Tibial nerve (tissue), 4 donors: Measurements from ENCODE around the gene MYO1D.

Experiments
- CTCF ChIP-seq, 5 experiments: fragments of 200-600 bp in 3 of 5; fragments of 450-650 bp in 2 of 5; sonication (generic) in 3 of 5; IDR thresholded peaks; one replicate each; pipeline ENCODE4 v1.5.1; 2016 to 2019; ENCODE audit warnings: antibody characterized with exemption in 5 of 5, mild to moderate bottlenecking in 3 of 5, moderate library complexity in 2 of 5
- EP300 ChIP-seq, 2 donors: sonication (generic); formaldehyde crosslinking; IDR thresholded peaks; one replicate each; pipeline ENCODE4 v1.6.1; 2017; ENCODE audit warnings: antibody characterized with exemption in 2 of 2, mild to moderate bottlenecking in 1 of 2

DNA sequence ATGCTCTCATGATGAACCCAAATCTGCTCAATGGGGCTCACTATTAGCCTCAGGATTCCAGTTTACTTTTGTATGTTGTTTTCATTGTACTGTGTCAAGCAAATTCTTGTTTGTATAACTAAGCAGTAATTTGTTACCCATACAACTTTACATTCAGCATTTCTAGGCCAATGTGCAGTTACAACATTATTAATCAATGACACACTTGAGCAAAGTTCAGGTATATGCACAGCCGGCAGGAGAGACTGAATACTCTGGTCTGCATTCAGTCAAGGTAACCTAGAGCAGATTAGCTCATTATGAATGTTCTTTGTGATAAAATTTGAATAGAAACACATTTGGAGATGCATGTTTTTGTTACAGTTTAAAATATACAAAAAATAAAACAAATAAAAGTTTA, 2.2 kb upstream of the MYO1D start:
- TF ChIP-seq CTCF (IDR thresholded peaks at IDR 0.05) (no peak), EP300 (IDR thresholded peaks at IDR 0.05) (no peak)
